GM18909 (cell line): ENCODE measurements around the gene CYTIP.

Source experiments
- ATAC-seq: cut with Tn5 transposase; IDR thresholded peaks from one replicate; pipeline ENCODE4 v1.9.1; 2021; ENCODE audit warnings: mild to moderate bottlenecking; ENCODE audit not compliant: unreplicated experiment, poor library complexity

CYTIP gene

DNA sequence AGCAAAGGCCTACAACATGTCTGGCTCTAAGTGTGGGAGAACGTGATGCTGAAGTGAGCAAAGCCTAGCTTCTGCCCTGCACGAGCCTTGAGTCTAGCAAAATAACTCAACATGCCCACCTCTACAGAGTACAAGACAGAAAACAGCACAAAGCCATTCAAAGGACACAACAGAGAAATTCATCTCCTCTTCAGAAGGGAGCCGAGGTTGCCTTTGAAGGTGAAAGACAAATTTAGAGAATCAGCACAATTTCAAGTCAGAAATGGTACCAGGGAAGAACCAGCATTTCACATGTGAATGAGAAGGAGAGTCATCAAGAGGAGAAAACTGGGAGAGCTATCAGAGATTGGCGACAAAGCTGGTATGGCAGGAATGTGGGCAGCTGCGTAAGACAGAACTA, 21.7 kb upstream of the CYTIP start:
- ATAC-seq, result no peak

DNA sequence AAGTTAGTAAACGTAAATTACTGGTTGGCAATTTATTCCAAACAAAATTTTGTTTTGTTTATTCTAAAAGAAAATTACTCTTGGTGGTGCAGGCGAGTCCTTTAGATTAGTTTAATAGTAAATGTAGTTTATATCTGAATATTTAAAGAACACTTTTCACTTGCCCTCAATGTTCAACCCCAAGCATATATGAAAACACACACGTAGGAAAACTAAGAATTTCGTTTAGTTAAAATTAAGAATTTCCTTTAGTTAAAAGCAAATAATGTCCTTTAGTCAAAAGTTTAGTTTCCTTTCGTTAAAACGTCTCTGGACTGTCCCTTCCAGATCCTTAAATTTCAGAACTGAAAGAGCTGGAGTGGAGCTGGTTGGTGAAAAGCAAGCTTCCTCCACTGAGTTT, 19.1 kb upstream of the CYTIP start:
- ATAC-seq, result no peak

DNA sequence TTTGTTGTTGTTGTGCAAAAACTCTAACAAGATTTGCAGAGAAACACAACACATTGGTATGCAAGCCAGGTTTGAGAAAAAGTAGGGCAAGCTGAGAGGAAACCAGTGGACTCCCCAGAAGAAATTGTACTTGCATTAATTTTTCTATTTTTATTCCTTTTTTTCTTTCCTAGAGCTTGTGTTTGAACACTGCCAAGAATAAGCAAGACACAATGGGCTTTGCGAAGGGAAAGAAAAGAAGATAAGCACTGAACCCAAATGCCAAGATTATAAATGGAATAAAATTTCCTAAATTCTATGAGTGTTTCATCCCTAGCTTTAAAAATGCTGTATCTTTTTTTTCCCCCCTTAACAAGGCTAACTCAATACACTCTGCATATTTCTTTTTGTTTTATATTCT, 17.0 kb upstream of the CYTIP start:
- no peak for ATAC-seq

DNA sequence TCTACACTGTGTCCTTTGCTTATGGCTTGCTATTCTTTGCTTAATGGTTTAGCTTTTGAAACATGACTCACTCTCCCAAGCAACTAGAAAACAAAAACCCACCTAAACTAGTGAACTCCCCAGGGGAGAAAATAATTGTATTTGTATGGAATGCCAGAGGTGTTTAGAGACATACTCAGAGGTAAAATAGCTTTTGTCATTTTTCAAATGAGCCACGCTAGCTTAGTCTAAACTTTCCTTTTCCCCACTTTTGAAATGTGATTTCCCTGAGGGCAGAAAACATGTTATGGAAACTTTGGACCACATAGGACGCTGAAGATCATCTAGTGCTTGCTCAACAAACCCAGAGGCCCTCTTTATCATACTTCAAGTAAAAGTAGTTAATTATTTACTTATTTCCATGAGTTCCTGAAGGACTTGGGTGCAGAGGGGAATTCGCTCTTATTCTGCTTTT, 16.5 kb upstream of the CYTIP start:
- no peak for ATAC-seq

DNA sequence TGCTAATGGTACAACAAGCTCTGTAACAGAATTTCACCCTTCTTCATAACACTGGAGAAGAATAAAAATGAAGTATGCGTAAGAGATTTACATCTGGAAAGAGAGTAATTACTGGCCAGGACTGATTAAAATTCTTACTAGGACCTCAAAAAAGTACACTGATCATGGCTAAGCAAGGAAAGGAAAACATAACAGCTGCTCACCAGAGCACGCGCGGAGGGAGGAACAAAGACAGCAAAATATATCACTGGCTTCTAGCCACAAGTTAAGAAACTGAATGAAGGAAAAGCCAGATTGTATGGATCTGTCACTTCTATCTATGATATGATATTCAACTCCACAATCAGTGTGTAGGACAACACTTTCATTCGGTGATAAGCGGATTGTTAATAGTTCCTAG, 15.6 kb upstream of the CYTIP start:
- no peak for ATAC-seq

DNA sequence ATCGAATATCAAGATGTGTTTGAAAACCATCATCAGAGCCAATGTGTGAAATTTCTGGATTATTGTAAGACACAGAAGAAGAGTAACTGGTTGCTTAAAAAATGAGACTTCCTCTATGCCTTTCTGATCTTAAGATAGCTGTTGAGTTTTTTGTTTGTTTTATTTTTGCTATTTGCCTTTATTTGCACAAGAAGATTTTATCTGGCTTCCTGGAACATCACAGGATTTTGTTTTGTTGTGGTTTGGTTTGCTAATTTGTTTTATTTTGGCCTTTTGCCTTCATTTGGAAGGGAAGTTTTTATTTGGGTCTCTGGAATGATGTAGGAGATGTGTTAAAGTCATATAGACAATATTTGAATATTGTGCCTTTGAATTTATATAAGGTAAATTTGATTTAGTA, 3.9 kb upstream of the CYTIP start:
- no peak for ATAC-seq

DNA sequence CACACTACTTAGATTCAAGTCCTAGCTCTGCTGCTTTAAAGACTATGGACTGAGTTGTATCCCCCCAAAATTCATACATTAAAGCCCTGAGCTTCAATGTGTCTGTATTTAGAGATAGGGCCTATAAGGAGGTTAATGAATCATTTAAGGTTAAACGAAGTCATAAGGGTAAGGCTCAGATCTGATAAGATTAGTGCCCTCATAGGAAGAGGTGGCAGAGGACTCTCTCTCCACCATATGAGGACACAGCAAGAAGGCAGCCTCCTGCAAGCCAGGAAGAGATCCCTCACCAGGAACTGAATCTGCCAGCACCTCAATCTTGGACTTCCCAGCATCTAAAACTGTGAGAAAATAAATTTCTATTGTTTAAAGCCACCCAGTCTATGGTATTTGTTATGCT, 3.1 kb upstream of the CYTIP start:
- no peak for ATAC-seq

DNA sequence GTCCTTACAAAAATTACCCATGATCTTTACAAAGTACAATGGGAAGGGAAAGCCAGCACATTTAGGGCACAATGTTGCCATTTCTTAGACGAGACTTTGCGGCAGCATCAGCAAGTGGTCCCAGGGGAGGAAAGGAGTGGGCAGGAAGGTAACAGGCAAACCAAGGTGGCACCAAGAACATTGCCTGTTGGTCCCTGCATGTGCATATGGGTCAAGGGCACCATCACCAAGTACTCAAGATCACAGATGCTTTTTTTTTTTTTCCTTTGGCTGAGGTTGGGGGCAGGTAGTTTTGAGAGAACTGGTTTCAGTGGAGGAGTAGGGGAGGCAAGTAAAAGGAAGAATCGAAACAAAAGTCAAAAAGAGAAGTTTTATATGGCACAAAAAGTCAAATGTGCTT, 752 bp upstream of the CYTIP start:
- ATAC-seq, result peak; percentile 28

DNA sequence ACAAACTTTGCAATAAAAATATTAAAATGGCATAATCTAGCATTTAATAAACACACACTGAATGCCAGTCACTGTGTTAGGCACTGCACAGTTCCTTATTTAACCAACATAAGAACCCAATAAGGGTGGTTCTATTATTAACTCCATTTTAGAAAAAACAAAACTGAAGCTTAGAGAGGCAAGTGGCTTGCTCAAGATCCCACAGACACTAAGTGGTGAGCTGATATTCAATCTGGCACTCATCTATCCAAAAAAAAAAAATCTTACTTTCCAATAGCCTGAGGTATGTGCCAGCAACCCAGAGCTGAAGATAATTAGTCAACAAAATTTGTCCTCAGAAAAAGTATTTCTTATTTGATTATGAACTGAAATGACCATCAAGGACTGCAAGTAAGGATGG, 799 bp downstream of the CYTIP start:
- ATAC-seq, result no peak

DNA sequence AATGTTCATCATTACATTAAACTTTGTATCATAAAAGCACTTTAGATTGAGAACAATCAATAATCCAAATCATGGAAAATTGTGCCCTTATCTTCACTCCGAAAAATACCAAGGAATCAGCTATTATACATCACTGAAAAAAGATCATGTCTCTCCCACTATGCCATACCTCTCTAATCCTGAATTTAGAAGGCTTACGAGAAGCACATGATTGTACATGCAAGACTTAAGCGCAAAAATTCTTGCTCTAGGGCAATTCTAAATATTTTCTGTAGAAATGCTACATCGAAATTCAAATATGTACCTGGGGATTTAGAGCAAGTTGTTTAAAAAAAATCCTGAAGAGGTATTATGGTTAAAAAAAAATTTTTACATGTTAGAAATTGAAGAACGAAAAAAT, 1.3 kb downstream of the CYTIP start:
- ATAC-seq, result no peak

DNA sequence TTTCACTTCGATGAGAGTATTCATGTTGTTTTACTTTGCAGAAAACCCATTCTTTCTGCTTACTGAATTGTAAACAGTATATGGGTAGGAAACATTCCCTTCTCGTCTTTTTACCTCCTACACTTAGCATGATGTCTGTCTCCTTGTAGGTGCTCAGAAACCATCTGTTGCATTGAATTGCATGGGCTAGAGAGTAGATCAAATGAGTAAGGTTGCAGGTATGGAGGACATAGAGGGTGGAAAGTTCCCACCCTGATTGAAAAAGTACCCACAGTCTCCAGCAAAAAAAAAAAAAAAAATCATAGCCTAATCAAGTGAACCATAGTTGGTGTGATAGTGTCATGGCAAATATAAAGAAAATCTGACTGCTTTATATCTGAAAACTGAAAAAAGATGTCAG, 1.7 kb downstream of the CYTIP start:
- no peak for ATAC-seq

DNA sequence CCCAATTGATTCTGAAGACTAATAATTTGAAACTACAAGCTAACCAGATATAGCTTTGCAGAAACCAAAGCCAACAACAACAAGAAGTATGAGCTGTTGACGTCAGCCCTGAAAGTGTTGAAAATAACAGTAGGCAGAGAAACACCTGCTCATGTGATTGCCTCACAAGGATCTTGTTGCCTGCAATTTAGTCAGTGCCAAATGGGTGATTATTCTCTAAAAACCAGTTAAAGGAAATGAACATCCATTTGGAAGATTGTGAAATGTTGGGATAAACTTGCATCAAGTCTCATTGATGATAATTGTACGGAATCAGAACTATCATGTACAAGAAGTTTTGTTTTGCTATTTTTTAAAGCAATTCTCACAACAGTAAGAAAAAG, 2.8 kb downstream of the CYTIP start:
- ATAC-seq, result peak; percentile 44

DNA sequence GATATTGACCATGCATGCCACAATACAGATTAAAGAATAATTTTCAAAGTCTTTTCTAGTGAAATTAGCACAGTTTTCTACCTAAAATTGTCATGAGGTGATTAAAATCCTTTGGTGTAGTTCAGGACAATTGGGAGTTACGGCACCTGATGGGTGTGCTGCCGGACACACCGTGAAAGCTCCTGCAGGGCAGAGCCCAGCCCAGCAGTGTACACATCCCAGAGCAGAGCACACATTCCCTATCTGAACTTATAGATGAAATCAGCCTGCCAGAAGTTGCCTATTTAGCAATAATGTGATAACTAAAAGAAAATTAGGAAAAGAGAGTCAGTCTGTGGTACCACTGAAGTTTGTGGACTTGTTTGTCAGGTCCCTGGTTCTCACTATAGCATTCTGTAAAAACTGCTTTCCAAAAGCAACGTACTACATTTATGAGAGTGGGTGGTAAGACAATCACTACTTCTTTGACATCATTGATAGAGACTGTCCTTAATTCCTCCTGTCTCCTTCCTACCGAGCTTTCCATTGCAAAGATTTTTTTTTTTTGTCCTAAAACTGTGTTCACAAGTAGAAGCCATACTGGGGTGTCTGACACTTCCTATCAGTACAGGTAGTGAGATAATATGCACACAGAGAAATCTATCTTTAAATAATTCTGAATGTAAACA, 3.4 kb downstream of the CYTIP start:
- no peak for ATAC-seq

DNA sequence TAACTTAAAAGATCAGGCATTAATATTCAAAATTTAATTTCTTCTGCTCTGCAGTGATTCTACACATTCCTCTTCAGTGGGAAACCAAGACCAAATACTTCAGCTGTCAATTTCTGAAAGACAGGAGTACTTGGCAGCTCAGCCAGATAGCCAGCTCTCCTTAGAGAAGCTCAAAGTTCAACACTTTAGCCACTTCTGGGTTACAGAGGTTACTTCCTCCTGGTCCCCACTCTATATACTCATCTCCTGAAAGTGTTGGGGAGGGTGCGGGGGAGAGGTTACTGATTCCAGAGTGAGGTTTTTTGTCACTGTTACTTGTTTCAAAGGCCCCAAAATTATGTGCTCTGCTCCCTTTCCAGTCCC, 4.1 kb downstream of the CYTIP start:
- ATAC-seq, result peak; percentile 51

DNA sequence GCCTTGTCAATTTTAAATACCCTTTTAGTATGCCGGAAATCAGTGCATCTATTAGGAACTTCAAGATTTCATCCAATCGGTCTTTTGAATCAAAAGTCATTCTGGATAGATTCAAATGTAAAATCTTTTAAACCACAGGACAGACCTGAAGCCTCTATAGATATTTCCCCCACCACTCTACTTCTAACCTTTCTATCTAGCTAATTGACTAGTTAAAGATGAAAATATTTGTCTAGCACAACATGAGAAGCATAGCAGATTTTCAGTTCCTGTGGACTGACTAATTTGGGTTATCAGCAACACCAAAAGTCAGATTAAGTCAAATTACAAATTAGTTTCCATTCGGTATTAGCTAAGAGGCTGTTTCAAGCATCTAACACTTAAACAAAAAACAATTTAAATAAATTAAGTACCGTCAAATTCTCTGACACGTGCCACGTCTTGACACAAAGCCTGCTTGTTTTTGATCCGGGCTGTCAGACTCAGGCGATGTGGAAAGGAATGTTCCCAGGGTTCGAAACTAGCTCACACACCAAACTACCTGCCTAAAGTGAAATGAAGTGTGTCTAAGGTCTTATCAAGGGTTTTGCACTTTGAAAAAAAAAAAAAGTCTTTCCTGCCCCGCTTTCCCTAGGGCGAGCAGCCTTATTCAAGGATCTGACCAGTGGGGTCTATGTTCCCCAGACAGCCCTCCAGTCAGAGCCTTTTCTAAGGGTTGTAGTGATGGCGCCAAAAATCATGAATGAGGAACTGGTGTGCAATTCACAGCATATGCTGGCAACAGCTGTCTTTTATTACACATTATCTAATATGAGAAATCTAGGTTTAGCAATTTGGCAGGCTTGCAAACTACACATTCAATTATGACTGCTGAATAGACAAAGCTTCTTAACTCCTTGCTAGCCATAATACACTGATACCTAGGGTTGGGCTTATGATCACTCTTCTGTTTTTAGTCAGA, 4.7 kb downstream of the CYTIP start:
- ATAC-seq, result peak; percentile 19

DNA sequence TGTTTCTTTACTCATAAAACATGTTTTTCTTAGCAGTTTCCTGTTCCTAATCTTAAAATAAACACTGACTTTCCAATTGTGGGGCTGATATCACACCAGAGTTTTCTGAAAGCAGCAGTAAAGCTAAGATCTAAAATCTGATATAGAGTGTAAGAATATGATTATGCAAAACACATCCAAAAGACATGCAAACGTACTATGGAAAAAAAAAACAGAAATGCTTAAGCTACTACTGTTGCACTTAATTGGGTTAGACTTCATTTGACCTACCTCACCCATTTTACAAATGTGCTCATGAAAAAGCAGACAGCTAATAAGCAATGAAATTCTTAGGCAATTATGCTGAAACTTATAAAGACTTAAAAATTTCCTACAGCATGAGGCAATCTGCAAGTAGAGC, 10.5 kb downstream of the CYTIP start:
- ATAC-seq, result no peak

DNA sequence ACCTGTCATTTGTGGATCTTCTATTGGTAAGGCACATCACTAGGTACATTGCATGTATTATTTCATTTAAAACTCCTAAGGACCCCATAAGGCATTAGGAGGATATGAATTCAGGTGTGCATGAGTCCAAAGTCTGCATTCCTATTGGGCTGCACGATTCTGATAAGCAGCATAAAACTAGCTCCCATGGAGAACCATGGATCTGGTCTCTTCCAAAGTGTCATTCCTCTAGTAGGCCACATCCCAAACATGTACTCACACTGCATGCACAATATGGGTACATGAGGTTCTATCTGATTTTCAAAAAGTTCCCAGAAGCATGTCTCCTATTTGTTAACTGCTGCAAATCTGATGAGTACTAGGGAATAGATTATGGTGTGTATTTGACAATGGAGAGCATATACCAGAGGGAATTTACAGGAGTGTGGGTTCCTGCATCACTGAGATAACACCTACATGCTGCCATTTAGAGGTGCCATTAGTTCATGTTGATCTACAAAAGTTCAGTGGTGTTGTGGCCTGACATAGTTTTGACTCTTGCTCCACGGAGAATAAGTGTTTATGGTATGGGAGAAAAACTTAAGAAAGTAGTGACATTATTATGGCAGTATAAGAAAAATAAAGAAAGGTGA, 11.3 kb downstream of the CYTIP start:
- ATAC-seq, result no peak

DNA sequence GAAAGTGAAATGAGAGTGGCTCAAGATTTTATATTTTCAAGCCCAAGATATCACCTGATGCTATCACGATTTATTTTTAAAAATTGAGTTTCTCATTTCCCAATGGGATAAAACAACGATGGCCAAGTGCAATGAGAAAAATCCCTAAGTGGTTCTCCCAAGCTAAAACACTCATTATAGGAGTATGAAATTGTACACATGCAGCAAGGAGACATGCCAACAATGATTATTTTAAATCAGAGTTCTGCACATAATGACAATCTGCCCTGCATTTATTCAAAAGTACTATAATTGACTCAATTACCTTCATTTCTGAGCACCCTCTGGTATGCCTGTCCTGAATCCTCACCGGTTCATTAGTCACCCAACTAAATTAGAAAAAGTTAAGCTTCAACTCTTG, 12.7 kb downstream of the CYTIP start:
- ATAC-seq, result no peak

DNA sequence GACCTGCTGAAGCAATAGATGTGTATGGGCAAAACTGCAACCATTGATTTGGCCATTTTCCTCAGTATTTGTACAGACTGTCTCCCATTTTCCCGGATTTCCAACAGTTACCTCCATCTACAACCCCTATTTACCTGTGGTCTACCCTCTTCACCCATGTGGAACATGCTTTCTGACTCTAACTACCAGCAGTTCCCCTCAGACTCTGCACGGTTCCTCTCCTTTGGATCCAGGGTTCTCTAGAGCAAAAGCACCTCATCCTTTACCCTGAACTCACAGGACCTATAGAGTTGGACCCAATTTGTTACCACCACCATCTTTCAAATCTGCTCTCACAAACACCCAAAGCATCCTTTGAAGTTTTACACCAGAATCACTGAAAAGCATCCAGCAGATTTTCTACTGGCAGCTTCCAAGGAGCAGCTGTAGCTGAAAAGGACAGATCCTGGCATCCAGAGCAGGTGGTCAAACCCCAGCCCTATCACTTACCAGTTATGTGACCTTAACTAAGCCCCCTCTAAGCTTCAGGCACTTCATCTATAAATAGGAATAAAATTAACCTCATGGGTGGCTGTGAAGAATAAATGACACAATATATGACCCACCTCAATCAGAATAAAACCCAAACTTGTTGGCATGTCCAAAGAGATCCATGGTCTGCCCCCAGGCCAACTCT, 15.3 kb downstream of the CYTIP start:
- no peak for ATAC-seq

DNA sequence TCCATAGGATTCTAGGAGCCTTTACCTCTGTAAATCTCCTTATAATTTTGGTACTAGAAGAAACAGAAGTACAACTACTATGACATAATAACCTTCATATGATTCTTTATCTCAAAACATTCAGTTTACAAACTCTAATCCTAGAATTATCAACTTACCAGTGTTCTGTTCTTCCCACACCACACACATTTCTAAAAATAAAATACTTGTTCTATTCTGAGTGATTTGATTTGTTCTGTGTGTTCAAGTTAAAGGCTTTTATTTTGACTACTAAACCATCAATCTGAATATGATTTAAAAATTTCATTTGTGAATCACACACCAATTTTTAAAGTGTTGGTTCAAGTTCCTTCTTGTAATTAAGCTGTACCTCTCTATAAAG, 16.0 kb downstream of the CYTIP start:
- ATAC-seq, result no peak
